GM12872 (cell line): ENCODE results near the gene PNKP.

Source experiments
- CTCF ChIP-seq: IDR thresholded peaks from 3 replicates; pipeline ENCODE4 v1.5.1; 2011; ENCODE audit warnings: low read depth, mild to moderate bottlenecking, low read length, moderate library complexity; ENCODE audit not compliant: insufficient read depth

Gene PNKP

GRCh38 chr19:49859682-49860335, 7.6 kb downstream of the PNKP start:
- TF ChIP-seq CTCF: no peak

- TF ChIP-seq CTCF: no peak
These were observed 9.0 kb downstream of the PNKP start for GRCh38 chr19:49858088-49858985.

DNA sequence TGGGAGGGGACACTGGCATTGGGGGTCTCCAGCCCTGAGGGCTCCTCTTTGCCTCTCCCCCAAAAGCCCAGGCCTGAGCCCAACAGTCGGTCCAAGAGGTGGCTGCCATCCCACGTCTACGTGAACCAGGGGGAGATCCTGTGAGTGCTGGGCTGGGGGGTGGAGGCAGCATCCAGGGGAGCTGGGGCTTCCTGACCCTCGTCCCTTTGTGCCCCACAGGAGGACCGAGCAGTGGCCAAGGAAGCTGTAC, 9.6 kb downstream of the PNKP start:
- TF ChIP-seq CTCF: no peak

- TF ChIP-seq CTCF: no peak
These were observed 10.1 kb downstream of the PNKP start for GRCh38 chr19:49857061-49857837.

- no peak for TF ChIP-seq CTCF
These were observed 10.8 kb downstream of the PNKP start for GRCh38 chr19:49856574-49857021.

- TF ChIP-seq CTCF: no peak
These were observed 11.5 kb downstream of the PNKP start for GRCh38 chr19:49855676-49856573.
